Occipital lobe (tissue), 2 donors: ENCODE results near the gene KRT85. TPM values are rescaled to one million over a fixed set of nuclear protein-coding genes. Genes with fewer than 3 reads are reported as not detected.
"Not testable (repeated sequence)": the region's sequence is repeated elsewhere in the genome, so short reads cannot be mapped to it uniquely, and the experiment has no call there.

Experiments used
- DNase-seq: peaks from one replicate; lab custom pipeline; 2025; lab: John Stamatoyannopoulos, UW
- total RNA-seq: library from RNA; depleted of rRNA; stranded (reverse); fragments of >200 nt; gene quantifications from one replicate; pipeline ENCODE4 v1.2.3, GENCODE V29; 2014

KRT85 gene
- total RNA-seq: not detected

DNA sequence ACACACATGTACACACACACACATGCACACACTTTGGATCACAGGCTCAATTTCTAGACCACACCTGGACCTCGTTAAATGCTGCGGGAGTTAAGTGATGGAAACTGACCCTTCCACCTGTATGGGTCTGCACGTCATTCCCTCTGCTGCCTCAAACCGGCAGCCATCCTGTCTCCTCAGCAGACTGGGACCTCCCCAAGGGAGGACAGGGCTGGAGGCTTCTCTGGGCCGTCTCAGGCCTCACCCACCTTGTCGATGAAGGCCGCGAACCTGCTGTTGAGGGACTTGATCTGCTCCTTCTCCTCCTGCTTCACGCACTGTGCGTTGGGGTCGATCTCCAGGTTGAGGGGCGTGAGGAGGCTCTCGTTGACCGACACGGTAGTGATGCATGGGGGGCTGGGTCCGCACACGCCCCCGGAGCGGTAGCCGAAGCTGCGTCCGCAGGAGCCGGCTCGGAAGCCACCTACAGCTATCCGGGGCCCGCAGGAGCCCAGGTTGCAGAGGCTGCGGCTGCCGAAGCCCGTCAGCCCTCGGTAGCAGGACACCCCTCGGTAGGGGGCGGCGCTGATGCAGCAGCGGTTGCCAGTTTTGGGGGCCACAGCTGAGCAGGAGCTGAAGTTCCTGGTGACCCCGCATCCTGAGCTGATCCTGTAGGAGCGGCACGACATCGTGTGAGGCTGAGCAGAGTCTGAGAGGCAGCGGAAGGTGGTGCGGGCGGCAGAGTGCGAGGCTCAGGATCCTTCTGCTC, at the start of gene KRT85:
TSS of gene KRT85 (minus strand) at position 744 of the 748 bp plus-strand sequence. CDS start at position 668, 76 bp downstream.
- DNase-seq: no peak

- DNase-seq: no peak
Observed at GRCh38 chr12:52416795-52417194, 49.5 kb upstream of the KRT85 start.

GRCh38 chr12:52415870-52416750, 48.8 kb upstream of the KRT85 start:
- DNase-seq: no peak

GRCh38 chr12:52414936-52415335, 47.7 kb upstream of the KRT85 start:
- no peak for DNase-seq

DNA sequence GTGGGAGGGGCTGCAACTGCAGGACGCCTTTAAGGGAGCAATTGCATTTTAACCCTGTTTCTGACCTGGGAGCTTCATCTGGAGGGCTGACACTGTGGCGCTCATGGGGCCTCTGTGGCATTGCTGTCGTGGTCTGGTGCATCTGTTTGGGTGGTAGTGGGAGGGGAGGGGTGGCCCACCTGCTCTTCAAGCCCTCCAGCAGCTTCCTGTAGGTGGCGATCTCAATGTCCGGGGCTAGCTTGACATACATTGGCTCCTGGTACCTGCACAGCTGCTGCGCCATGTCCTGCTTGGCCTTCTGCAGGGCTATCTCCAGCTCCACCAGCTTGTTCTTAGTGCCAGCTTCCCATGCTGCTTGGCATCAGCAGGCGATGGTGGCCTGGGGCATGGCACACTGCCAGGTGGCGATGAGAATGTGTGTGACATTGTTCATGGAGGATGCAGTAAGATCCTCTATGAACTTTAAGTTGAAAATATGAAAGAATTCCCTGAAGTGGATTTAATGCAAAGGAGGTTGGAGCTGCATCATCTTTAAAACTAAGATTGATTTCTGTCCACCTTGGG, 46.6 kb upstream of the KRT85 start:
- no peak for DNase-seq

GRCh38 chr12:52413202-52413601, 45.9 kb upstream of the KRT85 start:
- no peak for DNase-seq

- no peak for DNase-seq
Observed at GRCh38 chr12:52411815-52412214, 44.5 kb upstream of the KRT85 start.

GRCh38 chr12:52410589-52411248, 43.4 kb upstream of the KRT85 start:
- not testable (repeated sequence) for DNase-seq

- no peak for DNase-seq
Observed at GRCh38 chr12:52407918-52408317, 40.6 kb upstream of the KRT85 start.

DNA sequence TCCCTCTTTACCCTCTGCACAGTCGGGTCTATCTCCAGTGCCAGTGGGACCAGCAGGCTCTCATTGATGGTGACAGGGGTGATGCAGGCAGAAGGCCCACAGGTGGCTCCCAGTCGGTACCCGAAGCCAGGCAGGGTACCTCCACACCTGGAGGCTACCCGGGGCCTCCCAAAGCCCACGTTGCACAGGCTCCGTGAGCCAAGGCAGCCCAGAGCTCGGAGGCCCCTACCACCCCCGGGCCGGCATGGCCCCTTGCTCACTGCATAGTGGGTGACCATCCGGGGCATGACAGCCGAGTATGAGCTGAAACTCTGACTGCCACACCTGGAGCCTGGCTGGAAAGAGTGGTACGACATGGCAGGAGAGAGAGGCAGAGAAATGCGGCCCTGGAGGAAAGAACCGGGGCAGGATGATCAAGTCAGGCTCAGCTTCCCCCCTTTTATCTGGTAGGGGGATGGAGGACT, 38.7 kb upstream of the KRT85 start, which contains the start of gene KRT82:
TSS of gene KRT82 (minus strand) at position 414 of the 464 bp plus-strand sequence. CDS start at position 356, 58 bp downstream.
- no peak for DNase-seq

DNA sequence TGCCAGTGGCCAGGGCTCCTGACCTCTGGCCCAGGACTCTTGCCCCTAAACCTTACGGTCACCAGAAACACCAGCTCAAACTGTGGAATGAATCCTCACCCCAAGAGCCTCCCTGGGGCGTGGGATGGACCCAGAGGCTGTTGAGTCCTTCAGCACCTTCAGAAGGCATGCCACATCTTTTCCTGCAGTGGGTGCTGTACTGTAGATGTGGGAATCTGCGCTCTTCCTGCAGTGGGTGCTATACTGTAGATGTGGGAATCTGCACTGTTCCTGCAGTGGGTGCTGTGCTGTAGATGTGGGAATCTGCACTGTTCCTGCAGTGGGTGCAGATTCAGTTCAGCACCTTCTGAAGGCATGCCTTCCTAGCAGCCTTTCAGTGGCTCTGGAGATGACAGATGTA, 37.7 kb upstream of the KRT85 start:
- DNase-seq: no peak

- DNase-seq: no peak
Observed at GRCh38 chr12:52403561-52403960, 36.3 kb upstream of the KRT85 start.

DNA sequence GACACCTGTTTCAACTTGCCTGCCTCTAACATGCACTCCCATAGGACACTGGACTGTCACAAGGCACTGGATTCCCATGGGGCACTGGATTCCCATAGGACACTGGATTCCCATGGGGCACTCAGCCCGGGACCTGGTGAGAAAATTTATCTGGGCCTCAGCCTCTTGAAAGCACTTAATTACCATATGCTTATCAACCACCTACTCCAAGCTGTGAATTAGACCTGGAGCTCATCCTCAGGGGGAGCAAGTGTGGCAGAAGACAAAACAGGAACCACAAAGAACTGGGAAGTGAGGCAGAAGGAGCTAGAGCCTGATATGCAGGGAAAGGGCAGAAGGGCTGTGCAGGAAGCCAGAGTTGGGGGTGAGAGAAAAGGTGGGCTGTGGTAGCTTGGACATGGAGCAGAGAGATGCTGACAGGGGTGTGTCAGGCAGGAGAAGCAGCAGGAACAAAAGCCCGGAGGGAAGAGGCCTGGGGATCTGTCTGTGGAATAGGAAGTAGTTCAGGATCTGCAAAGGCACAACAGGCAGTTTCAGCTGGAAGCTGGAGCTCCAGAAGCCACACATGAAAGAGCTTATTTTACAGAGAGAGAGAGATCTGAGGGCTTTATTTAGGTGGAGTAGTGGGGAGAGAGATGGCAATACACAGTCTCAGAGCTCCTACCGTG, 35.7 kb upstream of the KRT85 start:
- DNase-seq: no peak

DNA sequence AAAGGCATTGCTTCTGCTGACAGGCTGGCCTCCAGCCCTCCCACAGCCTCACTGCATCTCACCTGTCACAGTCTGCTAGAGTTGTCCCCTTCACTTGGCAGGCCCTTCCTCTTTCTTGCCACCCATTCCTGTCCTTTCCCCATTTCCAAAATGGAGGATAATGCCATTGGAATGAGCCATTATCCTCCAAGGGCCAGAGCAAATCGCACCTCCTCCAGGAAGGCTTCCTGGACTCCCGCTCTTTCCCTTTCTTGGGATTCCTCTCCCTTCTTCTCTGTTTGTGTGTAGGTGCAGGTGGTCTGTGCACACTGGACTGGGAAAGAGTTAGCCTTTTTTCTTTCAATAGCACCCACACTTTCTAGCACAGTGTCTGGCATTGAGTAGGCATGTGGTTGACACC, 35.1 kb upstream of the KRT85 start:
- DNase-seq: no peak

DNA sequence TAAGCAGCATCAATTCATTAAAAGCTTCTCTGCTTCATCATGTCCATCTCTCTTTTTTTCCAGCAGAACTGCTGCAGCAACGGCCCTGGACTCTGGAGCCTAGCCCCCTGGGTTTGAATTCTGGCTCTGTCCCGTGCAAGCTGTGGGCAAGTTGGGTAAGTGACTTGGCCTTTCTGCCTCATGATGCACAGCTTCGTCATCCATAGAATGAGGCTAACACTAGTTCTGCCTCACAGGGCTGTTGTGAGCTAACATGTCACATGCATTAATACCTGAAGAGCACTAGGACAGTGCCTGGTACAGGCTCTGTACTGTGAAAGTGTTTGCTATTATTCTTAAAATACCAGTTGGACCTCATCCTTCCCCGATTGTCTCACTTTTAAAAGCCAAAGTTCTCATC, 34.6 kb upstream of the KRT85 start:
- DNase-seq: no peak

- DNase-seq: no peak
Observed at GRCh38 chr12:52401526-52401925, 34.2 kb upstream of the KRT85 start.

- no peak for DNase-seq
Observed at GRCh38 chr12:52400906-52401305, 33.6 kb upstream of the KRT85 start.

DNA sequence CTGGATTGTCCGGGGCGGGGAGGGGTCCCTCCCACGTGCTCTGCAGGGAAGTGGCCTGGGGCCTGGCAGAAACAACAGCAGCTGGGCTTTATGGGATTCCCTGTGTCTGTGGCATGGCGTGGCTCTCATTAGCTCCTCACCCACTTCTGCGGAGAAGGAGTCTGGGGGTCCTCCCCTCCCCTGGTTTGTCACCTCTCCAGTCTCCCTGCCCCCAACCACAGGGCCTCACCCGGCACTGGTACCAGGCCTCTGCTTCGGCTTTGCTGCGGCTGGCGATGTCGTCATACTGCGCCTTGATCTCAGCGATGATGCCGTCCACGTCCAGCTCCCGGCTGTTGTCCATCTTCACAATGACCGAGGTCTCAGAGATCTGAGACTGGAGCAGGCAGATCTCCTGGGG, 32.5 kb upstream of the KRT85 start:
- no peak for DNase-seq

DNA sequence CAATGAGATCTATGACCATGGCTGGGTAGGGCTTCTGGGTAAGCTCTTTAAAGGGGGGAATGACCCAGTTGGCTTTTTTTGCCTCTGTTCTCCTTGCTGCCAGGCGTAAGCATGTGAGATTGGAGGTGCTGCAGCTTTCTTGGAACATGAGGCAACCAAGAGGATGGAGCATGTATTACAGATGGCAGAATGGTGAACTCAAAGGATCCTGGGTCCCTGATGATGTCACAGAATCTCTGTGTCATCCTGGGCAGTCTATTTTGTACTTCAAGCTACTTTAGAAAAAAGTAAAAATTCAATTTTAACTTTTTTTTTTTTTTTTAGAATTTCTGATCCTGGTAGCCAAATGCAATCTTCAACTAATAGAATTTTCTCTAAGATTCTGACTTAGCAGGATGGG, 30.9 kb upstream of the KRT85 start:
- DNase-seq: no peak

DNA sequence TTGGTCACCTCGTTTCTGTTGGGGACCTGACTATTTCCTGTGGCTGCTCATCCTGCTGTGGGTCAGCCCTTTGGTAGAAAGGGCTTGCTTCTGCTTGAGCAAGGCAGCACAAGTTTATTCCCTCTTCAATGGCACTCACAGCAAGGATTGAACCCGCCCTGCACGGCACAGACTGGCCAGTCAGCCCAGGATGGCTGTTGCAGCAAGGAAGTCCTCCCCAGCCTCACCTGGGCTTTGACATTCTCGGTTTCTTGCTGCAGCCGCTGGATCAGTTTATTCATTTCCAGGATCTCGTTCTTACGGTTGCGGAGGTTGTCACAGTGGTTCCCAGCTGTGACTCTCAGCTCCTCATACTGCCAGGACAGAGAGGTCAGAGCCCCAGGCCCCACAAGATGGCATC, 29.4 kb upstream of the KRT85 start:
- no peak for DNase-seq
